Measurements from ENCODE around the gene ANXA3. TPM values are rescaled to one million over a fixed set of nuclear protein-coding genes. Genes with fewer than 3 reads are reported as not detected.
A peak's percentile ranks its signal among the peaks of the same experiment; 100 is the strongest.

The ANXA3 gene
- total RNA-seq, 1 donor from 2014 or later: 1.9 TPM

- no peak overlapping the region for H3K4me3 Mint-ChIP-seq
- no peak for DNase-seq
- intact Hi-C loops (cut with micrococcal nuclease): no loop called here
- no peaks in the 10 kb centered on the region for H3K4me1 Mint-ChIP-seq
- peaks cover 3% of the 10 kb centered on the region for H3K36me3 Mint-ChIP-seq (ENCODE audit: low read depth)
- peaks cover 3% of the 10 kb centered on the region for H3K27me3 Mint-ChIP-seq
- no peak overlapping the region for H3K27ac Mint-ChIP-seq
- no peaks in the 10 kb centered on the region for H3K9me3 Mint-ChIP-seq
Measured at GRCh38 chr4:78601013-78601412, 49.4 kb downstream of the ANXA3 start.

- intact Hi-C loops (cut with micrococcal nuclease): no loop called here
- DNase-seq: no peak
- Mint-ChIP-seq H3K27me3 (peaks cover 3% of the 10 kb centered on the region), H3K4me1 (no peaks in the 10 kb centered on the region), H3K27ac (no peak overlapping the region), H3K9me3 (no peaks in the 10 kb centered on the region), H3K36me3 (ENCODE audit: low read depth) (peaks cover 3% of the 10 kb centered on the region), H3K4me3 (no peak overlapping the region)
Measured at GRCh38 chr4:78602334-78602733, 50.8 kb downstream of the ANXA3 start.

GRCh38 chr4:78603384-78603783, 51.8 kb downstream of the ANXA3 start:
- Mint-ChIP-seq H3K27ac (no peak overlapping the region), H3K27me3 (peaks cover 3% of the 10 kb centered on the region), H3K4me3 (no peak overlapping the region), H3K9me3 (no peaks in the 10 kb centered on the region), H3K4me1 (no peaks in the 10 kb centered on the region), H3K36me3 (ENCODE audit: low read depth) (peaks cover 8% of the 10 kb centered on the region)
- intact Hi-C loops (cut with micrococcal nuclease): no loop called here
- no peak for DNase-seq

GRCh38 chr4:78604988-78605387, 53.4 kb downstream of the ANXA3 start:
- intact Hi-C loops (cut with micrococcal nuclease): no loop called here
- Mint-ChIP-seq H3K9me3 (peaks cover 4% of the 10 kb centered on the region), H3K27ac (no peak overlapping the region), H3K4me3 (no peak overlapping the region), H3K27me3 (peaks cover 6% of the 10 kb centered on the region), H3K36me3 (ENCODE audit: low read depth) (peaks cover 8% of the 10 kb centered on the region), H3K4me1 (no peaks in the 10 kb centered on the region)
- DNase-seq: no peak

- no peak for DNase-seq
- peaks cover 8% of the 10 kb centered on the region for H3K4me1 Mint-ChIP-seq
- peaks cover 8% of the 10 kb centered on the region for H3K36me3 Mint-ChIP-seq (ENCODE audit: low read depth)
- H3K27ac Mint-ChIP-seq: no peak overlapping the region
- no peak overlapping the region for H3K4me3 Mint-ChIP-seq
- peaks cover 6% of the 10 kb centered on the region for H3K27me3 Mint-ChIP-seq
- peaks cover 4% of the 10 kb centered on the region for H3K9me3 Mint-ChIP-seq
- intact Hi-C loops (cut with micrococcal nuclease): no loop called here
Measured at GRCh38 chr4:78606035-78606434, 54.5 kb downstream of the ANXA3 start.

- Mint-ChIP-seq H3K36me3 (ENCODE audit: low read depth) (peaks cover 8% of the 10 kb centered on the region), H3K9me3 (peaks cover 4% of the 10 kb centered on the region), H3K27ac (no peak overlapping the region), H3K27me3 (peaks cover 6% of the 10 kb centered on the region), H3K4me1 (peaks cover 10% of the 10 kb centered on the region), H3K4me3 (no peak overlapping the region)
- no peak for DNase-seq
- intact Hi-C loops (cut with micrococcal nuclease): no loop called here
Measured at GRCh38 chr4:78606530-78607095, 55.0 kb downstream of the ANXA3 start.

GRCh38 chr4:78608684-78609083, 57.1 kb downstream of the ANXA3 start:
- DNase-seq: no peak
- Mint-ChIP-seq H3K27me3 (peaks cover 4% of the 10 kb centered on the region), H3K9me3 (peaks cover 4% of the 10 kb centered on the region), H3K27ac (no peak overlapping the region), H3K4me1 (peaks cover 26% of the 10 kb centered on the region), H3K4me3 (no peak overlapping the region), H3K36me3 (ENCODE audit: low read depth) (peaks cover 8% of the 10 kb centered on the region)
- intact Hi-C loops (cut with micrococcal nuclease): no loop called here

- Mint-ChIP-seq H3K4me1 (peaks cover 34% of the 10 kb centered on the region), H3K4me3 (no peak overlapping the region), H3K36me3 (ENCODE audit: low read depth) (peaks cover 8% of the 10 kb centered on the region), H3K27ac (no peak overlapping the region), H3K9me3 (peaks cover 4% of the 10 kb centered on the region), H3K27me3 (peaks cover 2% of the 10 kb centered on the region)
- intact Hi-C loops (cut with micrococcal nuclease): no loop called here
- no peak for DNase-seq
Measured at GRCh38 chr4:78609580-78609979, 58.0 kb downstream of the ANXA3 start.

- Mint-ChIP-seq H3K27ac (no peak overlapping the region), H3K27me3 (peaks cover 2% of the 10 kb centered on the region)
Measured at GRCh38 chr4:78610546-78611214, 59.1 kb downstream of the ANXA3 start.

GRCh38 chr4:78611215-78611558, 59.6 kb downstream of the ANXA3 start:
- DNase-seq: no peak
- Mint-ChIP-seq H3K27me3 (peaks cover 2% of the 10 kb centered on the region), H3K9me3 (peaks cover 4% of the 10 kb centered on the region), H3K4me3 (no peak overlapping the region), H3K4me1 (peaks cover 39% of the 10 kb centered on the region), H3K36me3 (ENCODE audit: low read depth) (peaks cover 8% of the 10 kb centered on the region), H3K27ac (no peak overlapping the region)
- intact Hi-C loops (cut with micrococcal nuclease): loop anchor here (5.0 kb wide), 1 partner anchor 326 kb away; the partner anchor contains the start of gene PAQR3

More at GRCh38 chr4:78610546-78611214, 59.1 kb downstream of the ANXA3 start:
- H3K4me3 Mint-ChIP-seq: no peak overlapping the region
- H3K4me1 Mint-ChIP-seq: peaks cover 39% of the 10 kb centered on the region
- no peak for DNase-seq
- intact Hi-C loops (cut with micrococcal nuclease): loop anchor here (5.0 kb wide), 1 partner anchor 327 kb away; the partner anchor contains the start of gene PAQR3
- H3K9me3 Mint-ChIP-seq: peaks cover 4% of the 10 kb centered on the region
- peaks cover 8% of the 10 kb centered on the region for H3K36me3 Mint-ChIP-seq (ENCODE audit: low read depth)

- Mint-ChIP-seq H3K27me3 (peaks cover 2% of the 10 kb centered on the region), H3K36me3 (ENCODE audit: low read depth) (peaks cover 8% of the 10 kb centered on the region), H3K9me3 (peaks cover 4% of the 10 kb centered on the region), H3K4me3 (no peak overlapping the region), H3K27ac (no peak overlapping the region), H3K4me1 (peaks cover 42% of the 10 kb centered on the region)
- peak; percentile 66 for DNase-seq
- intact Hi-C loops (cut with micrococcal nuclease): loop anchor here (1.0 to 5.0 kb wide), 4 partner anchors 14 to 325 kb away; partner anchors contain the start of genes BMP2K and PAQR3
Measured at GRCh38 chr4:78612398-78613178, 61.0 kb downstream of the ANXA3 start.

- peak overlapping the region; percentile 51 for H3K4me3 Mint-ChIP-seq
- peaks cover 43% of the 10 kb centered on the region for H3K4me1 Mint-ChIP-seq
- no peaks in the 10 kb centered on the region for H3K36me3 Mint-ChIP-seq (ENCODE audit: low read depth)
- peaks cover under 1% of the 10 kb centered on the region for H3K9me3 Mint-ChIP-seq
- H3K27ac Mint-ChIP-seq: peak overlapping the region; percentile 46
- DNase-seq: peak; percentile 62
- no peaks in the 10 kb centered on the region for H3K27me3 Mint-ChIP-seq
- intact Hi-C loops (cut with micrococcal nuclease): loop anchor here (2.0 to 5.0 kb wide), 4 partner anchors 13 to 324 kb away; partner anchors contain the start of genes BMP2K and PAQR3
Measured at GRCh38 chr4:78613522-78614321, 62.2 kb downstream of the ANXA3 start.

GRCh38 chr4:78616046-78616498, 64.5 kb downstream of the ANXA3 start:
- Mint-ChIP-seq H3K9me3 (no peaks in the 10 kb centered on the region), H3K4me1 (peaks cover 35% of the 10 kb centered on the region), H3K4me3 (no peak overlapping the region), H3K27me3 (no peaks in the 10 kb centered on the region), H3K27ac (no peak overlapping the region), H3K36me3 (ENCODE audit: low read depth) (no peaks in the 10 kb centered on the region)
- intact Hi-C loops (cut with micrococcal nuclease): no loop called here
- DNase-seq: no peak
